CD4-positive, alpha-beta T cell treated with Interleukin-4 for 1 hour (primary cell): ENCODE results near the gene TMEM141.
"Not testable (repeated sequence)": the region's sequence is repeated elsewhere in the genome, so short reads cannot be mapped to it uniquely, and the experiment has no call there.

ENCODE experiments used
- DNase-seq, 2 donors: peaks; one replicate each; pipeline ENCODE4 v3.0.0-alpha.2; 2020 to 2022

TMEM141 gene

DNA sequence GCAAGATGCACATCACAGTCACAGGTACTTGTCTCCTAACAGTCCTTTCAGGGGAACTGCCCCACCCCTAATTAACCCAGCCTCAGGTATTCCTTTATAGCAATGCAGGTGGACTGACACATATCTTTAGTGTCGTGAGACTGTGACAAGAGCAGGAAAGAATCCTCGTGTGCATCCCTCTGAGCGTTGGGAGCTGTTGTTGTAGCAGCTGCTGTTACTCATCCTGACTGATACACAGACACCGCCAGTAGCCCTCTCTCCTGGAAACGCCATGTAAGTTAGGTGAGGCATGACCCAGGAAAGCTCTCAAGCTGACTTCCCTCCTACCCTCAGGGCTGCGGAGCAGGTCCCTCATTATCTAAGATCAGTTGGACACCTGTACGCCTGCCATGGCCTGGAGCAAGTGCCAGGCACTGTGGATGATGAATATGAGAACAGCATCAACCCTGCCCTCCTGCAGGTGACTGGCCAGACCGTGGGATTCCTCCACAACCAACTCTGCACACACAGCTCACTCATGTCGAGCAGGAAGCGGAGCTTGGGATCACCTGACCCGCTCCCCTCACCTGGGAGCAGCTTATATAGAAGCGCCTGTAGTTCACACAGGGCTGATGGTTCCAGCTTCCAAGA, 16.6 kb upstream of the TMEM141 start:
- no peak for DNase-seq

GRCh38 chr9:136775191-136775590, 16.0 kb upstream of the TMEM141 start:
- no peak for DNase-seq

- no peak for DNase-seq
These were observed 14.2 kb upstream of the TMEM141 start for GRCh38 chr9:136776947-136777346.

- no peak for DNase-seq
These were observed 13.8 kb upstream of the TMEM141 start for GRCh38 chr9:136777359-136777758.

GRCh38 chr9:136779808-136780207, 11.3 kb upstream of the TMEM141 start:
- DNase-seq = no peak

- DNase-seq = no peak
These were observed 8.7 kb upstream of the TMEM141 start for GRCh38 chr9:136782452-136782851.

- peak in 1 of 2 donors; percentile 41 for DNase-seq
These were observed 6.7 kb upstream of the TMEM141 start for GRCh38 chr9:136784249-136784996.

DNA sequence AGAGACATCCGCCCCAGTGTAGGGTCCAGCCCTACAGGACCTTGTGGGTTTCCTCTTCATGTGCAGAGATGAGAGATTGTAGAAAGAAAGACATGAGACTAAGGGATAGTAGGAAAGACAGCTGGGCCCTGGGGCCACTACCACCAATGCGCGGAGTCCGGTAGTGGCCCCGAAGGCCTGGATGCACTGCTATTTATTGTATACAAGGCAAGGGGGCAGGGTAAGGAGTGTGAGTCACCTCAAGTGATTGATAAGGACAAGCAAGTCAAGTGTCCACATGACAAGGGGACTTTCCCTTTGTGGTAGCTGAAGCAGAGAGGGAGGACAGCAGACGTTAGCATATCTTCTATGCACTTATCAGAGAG, 6.2 kb upstream of the TMEM141 start:
- peak in 1 of 2 donors; percentile 62 for DNase-seq

- DNase-seq = not testable (repeated sequence)
These were observed 5.4 kb upstream of the TMEM141 start for GRCh38 chr9:136785565-136786355.

- DNase-seq = no peak
These were observed 4.7 kb upstream of the TMEM141 start for GRCh38 chr9:136786451-136786850.

DNA sequence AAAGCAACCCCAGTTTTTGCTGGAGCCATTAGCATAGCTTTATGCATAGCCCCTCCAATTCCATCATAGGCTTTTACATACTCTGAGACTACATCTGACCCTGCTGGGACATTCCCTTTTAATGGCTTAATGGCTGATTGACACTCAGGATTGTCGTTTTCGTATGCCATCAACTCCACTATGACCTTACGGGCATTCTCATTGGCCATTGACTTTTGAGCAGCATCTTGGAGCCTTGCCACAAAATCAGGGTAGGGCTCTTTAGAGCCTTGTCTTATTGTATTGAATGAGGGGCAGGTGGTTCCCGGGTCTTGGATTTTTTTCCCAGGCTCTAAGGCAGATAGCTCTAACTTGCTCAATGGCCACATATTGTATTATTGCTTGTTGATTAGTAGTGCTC, 4.2 kb upstream of the TMEM141 start:
- not testable (repeated sequence) for DNase-seq

- DNase-seq = peak; percentile 69 to 83
These were observed 3.3 kb upstream of the TMEM141 start for GRCh38 chr9:136787690-136788400.

DNA sequence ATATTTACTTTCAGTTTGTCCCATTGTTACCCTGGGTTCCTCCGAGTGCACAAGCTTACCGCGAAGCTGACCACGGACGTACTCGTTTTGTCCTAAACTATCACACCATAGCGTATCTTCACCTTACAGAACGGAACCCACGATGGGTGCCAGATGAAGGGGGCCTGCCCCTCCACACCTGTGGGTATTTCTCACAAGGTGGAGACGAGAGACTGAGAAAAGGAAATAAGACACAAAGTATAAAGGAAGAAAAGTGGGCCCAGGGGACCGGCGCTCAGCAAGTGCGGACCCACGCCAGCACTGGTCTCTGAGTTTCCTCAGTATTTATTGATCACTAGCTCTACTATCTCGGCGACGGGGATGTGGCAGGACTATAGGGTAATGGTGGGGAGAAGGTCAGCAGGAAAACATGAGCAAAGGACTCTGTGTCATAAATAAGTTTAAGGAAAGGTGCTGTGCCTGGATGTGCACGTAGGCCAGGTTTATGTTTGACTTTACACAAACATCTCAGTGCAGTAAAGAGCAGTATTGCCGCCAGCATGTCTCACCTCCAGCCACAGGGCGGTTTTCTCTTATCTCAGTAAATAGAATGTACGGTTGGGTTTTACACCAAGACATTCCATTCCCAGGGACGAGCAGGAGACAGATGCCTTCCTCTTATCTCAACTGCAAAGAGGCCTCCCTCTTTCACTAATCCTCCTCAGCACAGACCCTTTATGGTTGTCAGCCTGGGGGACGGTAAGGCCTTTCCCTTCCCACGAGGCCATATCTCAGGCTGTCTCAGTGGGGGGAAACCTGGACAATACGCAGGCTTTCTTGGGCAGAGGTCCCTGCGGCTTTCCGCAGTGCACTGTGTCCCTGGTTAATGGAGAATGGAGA, 2.3 kb upstream of the TMEM141 start:
- DNase-seq = not testable (repeated sequence)

GRCh38 chr9:136789523-136789937, 1.6 kb upstream of the TMEM141 start:
- DNase-seq = no peak

- DNase-seq = peak; percentile 75 to 78
These were observed 552 bp downstream of the TMEM141 start for GRCh38 chr9:136791516-136792276.

DNA sequence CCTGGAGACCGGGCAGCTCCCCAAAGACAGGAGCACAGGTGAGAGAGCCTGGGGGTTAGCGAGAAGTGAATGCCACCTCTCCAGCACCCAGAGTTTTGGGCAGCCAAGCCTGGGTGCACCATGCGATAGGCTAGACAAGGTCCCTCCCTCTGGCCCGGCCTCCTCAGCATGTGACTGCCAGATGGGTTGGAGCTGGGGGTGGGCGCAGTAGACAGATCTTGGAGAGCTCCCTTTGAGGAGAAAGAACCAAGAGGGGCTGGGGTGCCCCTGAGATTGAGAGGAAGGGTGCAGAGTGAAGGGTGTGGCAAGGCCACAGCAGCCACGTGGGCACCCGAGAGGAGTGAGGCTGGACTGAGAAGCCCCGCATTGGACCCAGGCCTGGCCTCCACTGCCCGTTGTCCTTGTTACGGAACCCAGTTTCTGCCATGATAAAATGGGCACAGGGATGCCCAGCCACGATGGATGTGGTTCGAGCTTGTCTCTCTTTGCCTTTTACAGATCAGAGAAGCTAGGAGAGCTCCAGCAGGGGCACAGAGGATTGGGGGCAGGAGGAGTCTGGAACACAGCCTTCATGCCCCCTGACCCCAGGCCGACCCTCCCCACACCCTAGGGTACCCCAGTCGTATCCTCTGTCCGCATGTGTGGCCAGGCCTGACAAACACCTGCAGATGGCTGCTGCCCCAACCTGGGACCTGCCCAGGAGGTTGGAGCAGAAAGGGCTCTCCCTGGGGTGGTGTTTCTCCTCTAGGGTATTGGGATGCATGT, 1.4 kb downstream of the TMEM141 start:
- DNase-seq = no peak

DNA sequence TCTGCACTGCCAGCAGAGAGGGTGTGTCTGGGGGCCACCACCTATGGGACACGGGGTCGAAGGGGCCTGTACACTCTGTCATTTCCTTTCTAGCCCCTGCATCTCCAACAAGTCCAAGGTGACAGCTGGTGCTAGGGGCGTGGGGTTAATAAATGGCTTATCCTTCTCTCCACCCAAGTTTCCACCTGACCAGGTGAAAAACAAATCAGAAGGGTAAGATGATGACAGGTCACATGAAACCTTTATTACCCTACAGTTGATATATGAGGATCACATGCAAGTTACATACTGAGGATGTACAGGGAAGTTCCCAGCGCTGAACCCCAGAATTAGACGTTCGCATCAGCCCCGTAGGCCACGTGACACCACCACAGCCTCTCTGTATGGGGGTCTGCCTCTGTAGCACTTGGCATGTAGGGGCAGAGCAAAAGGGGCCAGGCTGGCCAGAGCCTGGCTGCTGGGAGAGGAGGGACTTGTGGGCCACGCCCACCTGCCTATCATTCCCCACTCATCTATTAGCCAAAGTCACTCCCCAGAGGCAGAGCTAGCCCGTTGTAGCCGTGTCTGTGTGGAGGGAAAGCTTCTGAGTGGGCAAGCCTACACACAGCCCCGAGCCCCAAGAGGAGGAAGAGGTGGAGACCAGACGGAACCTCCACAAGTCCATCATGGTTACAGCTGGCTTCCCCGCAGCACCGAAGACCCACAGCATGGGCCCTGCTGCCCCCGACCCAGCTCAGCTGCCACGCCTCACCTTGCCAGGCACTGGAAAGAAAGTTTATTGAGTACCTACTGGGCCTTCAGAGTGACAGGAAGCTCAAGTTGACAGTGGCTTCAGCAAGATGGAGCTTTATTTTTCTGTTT, 2.2 kb downstream of the TMEM141 start:
- no peak for DNase-seq

- DNase-seq = no peak
These were observed 3.3 kb downstream of the TMEM141 start for GRCh38 chr9:136794281-136794999.

GRCh38 chr9:136795000-136795348, 3.8 kb downstream of the TMEM141 start:
- no peak for DNase-seq
